GM19351 (cell line): Measurements from ENCODE around the gene LPP.
A peak's percentile ranks its signal among the peaks of the same experiment; 100 is the strongest.

ENCODE experiments used
- ATAC-seq: cut with Tn5 transposase; IDR thresholded peaks from one replicate; pipeline ENCODE4 v1.9.1; 2021; ENCODE audit warnings: mild to moderate bottlenecking, moderate library complexity; ENCODE audit not compliant: unreplicated experiment

Gene LPP

DNA sequence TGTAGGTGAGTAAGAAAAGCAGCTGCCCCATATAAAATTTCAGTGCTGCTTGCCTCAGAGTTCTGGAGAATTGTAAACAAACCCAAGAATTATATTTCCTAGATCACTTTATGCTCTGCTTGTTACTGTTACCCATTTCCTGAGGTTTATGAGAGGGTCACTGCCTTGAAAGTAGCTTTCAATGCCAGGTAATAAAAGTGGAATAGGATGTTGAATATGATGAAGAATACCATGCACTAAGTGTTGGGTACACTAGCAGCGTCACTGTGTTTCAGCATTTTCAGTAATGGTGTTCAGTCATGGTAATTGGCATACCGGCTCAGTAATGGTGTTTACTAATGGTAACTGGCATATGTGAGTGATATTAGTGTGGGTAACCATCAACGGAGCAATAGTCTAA lies 568.0 kb downstream of the LPP start:
- no peak for ATAC-seq

DNA sequence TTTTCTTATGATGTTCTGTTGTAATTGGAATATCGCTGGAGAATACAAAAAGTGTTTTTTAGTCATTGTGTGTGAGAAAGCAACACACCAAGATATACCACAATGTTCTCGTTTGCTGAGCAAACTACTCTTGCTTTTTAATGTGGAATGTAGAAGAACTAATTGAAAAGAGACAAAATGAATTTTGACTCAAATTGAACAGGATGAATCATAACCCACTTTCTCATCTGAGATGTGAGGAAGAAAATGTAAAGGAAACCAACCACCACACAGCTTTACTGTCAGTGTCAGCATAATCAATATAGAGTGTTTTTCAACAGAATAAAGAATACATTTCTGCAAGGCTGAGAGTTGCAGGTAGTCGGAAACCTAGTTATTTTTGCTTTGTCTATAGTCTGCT lies 569.0 kb downstream of the LPP start:
- no peak for ATAC-seq

DNA sequence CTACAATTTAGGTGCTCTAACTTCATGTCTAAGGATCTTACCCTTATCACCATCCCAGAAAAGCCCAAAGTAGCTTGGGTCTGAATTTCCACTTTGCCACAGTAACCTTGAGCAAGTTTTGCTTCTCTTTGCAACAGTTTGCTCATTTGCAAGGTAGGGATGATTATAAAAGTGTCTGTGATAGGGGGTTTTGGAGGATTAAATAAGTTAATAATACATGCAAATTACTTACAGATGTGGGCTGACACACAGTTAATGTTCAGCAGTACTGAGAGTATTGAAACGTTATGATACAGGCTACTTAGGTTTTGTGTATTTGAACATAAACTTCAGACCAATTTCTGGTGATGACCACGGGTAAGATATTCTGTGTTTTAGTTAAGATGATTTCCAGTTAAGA lies 573.1 kb downstream of the LPP start:
- ATAC-seq, result no peak

GRCh38 chr3:188728371-188728896 lies 574.5 kb downstream of the LPP start:
- ATAC-seq, result no peak

DNA sequence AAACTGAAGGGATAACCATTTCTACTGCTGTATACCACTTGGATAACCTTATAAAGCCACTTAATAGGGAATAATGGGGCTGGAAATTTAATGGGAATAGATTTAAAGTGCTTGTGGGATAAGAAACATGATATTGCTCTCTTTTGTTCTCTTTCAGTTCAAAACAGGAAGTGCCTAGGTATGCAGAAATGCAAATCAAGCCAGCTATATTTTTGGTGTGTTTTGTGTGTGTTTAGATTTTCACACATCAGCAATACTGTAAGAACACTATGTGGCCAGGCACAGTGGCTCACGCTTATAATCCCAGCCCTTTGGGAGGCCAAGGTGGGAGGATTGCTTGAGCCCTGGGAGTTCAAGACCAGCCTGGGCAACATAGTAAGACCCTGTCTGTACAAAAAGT lies 575.5 kb downstream of the LPP start:
- ATAC-seq, result peak; percentile 60

DNA sequence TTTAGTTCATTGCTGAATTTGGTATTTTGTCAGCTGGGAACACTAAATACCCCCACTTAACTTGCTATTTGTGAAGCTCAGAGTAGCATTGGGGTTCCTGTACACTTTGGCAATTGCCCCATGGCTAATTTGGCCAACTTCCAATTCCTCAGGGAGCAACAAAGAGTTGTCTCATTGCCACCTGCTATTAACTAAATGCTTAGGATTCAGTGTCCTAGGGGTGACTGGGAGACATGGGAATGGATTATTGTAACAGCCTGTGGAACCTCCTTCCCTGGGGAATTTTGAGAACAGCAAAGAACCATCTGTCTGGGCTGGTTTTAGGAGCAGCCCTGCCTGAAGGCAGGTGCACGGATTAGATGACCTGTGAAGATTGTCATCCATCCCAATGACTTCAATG lies 580.4 kb downstream of the LPP start:
- ATAC-seq, result no peak

- ATAC-seq, result no peak
Measured at GRCh38 chr3:188739511-188739910, 585.6 kb downstream of the LPP start.

GRCh38 chr3:188740010-188740409 lies 586.1 kb downstream of the LPP start:
- no peak for ATAC-seq

GRCh38 chr3:188742755-188743550 lies 589.0 kb downstream of the LPP start:
- no peak for ATAC-seq

DNA sequence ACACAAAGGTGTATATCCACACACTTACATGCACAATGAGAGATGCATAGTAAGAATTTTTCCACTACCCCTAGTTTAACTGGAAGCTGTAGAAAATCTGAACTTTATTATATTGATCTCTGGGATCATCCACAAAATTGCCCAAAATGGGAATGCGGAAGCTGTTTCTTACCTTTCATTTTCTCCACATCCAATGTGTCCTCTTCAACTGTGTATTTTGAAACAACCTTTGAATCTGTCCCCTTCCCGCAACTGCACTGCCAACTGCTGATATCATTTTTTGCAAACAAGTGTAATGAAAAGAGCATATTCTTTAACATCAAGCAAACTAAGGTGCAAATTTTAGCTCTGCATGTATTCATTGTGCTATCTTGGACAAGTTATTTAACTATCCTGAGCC lies 590.2 kb downstream of the LPP start:
- no peak for ATAC-seq

DNA sequence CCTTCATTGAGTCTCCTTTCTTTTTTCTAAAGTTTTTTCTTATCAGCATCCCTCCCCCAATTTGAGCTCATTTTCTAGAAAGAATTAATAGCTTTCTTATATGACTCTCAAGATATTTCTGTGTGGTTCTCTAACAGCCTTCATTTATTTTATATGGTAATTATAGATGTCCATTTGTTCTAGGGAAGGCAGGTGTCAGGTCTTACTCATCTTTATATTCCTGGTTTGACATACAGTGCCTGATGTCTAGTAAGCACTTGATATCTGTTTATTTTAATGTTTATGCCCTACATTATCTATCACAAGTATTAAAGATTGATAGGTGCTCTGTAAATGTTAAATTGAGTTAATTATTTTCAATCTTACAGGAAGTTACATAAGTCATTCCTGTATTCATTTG lies 591.1 kb downstream of the LPP start:
- no peak for ATAC-seq

- ATAC-seq, result no peak
Measured at GRCh38 chr3:188746291-188746783, 592.4 kb downstream of the LPP start.

GRCh38 chr3:188747489-188747888 lies 593.5 kb downstream of the LPP start:
- ATAC-seq, result no peak

- peak; percentile 36 for ATAC-seq
Measured at GRCh38 chr3:188749010-188749617, 595.2 kb downstream of the LPP start.

GRCh38 chr3:188749830-188750229 lies 595.9 kb downstream of the LPP start:
- no peak for ATAC-seq

DNA sequence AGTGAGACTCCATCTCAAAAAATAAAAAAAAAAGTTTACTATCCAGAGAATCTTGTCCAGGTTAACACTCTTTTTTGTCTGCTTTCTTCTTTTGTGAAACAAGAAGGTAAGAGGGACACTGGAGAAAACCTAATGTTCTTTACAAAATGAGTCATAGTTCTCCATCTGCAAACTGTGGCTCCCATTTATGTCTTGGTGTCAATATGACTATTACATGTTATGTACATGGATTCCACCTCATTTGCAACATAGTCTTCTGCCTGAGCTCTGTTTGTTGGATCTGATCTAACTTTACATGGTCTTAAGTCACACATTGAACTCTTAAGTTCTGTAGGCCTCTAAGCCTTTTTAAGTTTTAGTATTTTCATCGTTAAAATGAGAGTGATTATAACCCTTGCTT lies 596.7 kb downstream of the LPP start:
- no peak for ATAC-seq

- peak; percentile 31 for ATAC-seq
Measured at GRCh38 chr3:188752850-188753249, 598.9 kb downstream of the LPP start.

- ATAC-seq, result peak; percentile 56
Measured at GRCh38 chr3:188754267-188754666, 600.3 kb downstream of the LPP start.

GRCh38 chr3:188756241-188756640 lies 602.3 kb downstream of the LPP start:
- no peak for ATAC-seq

DNA sequence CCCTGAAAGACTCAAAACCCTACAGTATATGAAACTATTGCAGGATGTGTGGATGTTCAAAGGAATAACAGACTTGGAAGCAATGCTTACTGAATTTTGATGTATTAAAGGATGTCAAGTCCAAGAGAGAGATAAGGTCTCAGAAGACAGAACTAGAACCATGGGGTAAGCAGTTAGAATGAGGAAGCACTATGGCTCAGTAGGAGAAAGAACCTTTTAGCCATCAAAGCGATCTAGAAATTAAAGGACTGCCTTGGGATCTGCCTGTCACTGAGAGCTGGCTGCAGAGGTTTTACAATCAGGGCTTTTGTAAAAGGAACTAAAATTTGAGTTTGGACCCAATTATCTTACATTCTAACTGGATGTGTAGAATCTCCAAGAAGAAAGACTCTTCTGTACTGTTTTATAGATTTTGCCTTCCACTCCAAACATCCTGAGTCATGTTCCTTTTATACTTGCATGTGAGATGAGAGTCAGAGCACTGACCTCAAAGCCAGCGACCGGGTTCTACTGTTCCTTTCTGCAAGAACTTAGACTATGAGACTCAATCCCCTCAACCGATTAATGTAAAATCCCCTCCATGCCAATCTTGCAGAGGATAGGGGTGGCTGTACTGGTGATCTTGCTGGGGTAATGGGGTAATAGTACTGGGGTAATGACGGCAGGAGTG lies 605.5 kb downstream of the LPP start:
- ATAC-seq, result no peak

GRCh38 chr3:188760408-188760807 lies 606.5 kb downstream of the LPP start:
- ATAC-seq, result no peak

- ATAC-seq, result no peak
Measured at GRCh38 chr3:188761439-188761838, 607.5 kb downstream of the LPP start.
